NCI-H345 (cell line): ENCODE data around the gene ENO2.

ENCODE experiments used
- DNase-seq: peaks from one replicate; lab custom pipeline; 2025; lab: John Stamatoyannopoulos, UW

Gene ENO2

DNA sequence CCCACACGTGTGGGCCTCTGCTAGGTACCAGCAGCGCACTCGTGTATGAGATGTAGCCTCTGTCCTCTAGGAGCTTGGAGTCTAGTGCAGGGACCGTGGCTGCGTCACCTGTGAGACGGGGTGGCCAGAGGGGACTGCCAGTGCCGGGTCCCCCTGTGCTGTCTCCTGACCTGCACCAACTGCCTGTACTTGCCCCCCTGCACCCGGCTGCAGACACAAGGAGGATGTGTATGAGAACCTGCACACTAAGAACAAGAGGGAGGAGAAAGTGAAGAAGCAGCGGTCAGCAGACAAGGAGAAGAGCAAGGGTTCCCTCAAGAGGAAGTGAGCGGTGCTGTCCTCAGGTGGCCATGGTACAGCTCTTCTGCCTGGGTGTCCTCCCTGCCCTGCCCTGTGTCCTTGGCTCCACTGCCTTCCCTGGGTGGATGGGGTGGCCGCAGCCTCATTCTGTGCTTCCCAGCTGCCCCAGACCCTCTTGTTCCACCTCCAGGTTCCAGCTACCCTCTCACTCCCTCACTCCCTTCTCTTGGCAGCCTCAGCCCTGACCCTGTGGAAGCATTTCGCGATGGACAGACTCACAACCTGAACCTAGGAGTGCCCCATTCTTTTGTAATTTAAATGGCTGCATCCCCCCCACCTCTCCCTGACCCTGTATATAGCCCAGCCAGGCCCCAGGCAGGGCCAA lies 46.4 kb downstream of the ENO2 start:
- no peak for DNase-seq

DNA sequence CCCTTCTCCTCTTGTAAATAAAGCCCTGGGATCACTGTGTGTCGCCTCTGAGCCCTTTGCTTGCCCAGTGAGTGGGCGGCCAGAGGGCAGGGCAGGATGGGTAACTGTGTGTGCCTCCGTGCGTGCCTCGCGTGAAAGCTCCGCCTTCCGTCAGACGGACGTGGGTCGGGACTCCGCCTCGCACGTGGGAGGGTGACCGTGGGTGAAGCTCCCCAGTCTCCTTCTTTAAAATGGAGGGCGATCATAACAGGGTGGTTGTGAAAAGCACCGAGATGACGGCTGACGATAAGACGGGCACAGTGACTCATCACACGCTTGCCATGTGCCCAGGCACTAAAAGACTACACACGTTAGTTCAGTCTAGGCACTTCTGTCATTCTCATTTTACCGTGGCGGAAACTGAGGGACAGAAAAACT lies 46.9 kb downstream of the ENO2 start:
- no peak for DNase-seq

DNA sequence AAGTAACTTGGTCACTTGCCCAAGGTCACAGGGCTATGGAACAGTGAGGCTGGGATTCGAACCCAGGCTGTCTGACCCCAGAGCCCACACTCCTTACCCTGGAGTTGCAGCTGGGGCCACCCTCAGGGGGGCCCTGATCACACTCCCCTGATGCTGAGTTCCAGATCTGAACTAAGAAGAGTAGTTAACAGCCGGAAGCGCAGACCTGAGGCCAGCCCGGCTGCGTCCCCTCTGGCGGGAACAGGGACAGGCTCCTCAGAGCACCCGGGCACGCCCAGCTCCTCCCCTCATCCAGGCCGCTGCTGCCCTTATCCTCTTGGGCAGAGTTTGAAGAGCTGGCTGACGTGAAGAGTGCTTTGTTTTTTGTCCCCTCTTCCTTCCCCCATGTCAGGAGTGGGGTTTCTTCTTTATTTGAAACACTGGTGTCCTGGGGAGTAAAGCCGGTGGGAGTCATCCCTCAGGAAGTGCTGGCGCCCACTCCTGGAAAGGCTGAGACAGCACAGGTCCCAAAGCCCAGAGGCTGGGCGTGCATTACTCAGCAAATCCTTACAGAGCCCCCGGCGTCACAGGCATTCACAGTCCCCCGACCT lies 47.4 kb downstream of the ENO2 start:
- peak; percentile 90 for DNase-seq

DNA sequence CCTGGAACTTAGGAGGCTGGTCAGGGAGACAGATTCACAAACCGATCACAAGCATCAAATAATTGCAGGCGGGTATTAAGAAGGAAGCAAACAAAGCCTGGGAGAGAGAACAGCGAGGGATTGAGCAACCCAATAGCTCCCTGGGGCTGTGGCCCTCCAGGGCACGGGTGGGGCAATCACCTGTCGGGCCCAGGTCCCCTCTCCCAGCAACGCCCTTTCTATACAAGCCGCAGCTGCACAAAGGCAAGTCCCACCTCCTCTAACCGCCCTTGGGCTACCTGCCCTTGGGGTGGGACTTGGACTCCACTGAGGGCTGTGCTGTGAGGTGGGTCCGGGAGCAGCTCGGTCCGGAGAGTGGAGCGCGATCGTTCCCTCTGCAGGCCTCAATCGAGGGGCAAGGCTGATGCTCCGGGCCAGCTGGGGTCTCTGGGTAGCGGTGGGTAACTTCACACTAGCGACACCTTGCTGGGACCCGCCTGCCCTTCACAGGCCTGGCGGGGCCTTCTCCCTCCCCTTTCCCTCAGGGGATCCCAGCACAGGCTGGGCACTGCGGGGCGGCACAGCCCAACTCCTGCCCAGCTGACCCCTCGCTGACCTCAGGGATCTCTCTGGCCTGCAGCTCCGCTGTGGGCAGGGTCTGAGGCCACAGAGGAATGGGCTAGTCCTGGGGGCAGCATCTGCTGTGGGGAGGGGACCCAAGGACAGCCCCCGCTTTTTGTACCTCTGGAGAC lies 48.1 kb downstream of the ENO2 start:
- peak; percentile 90 for DNase-seq

DNA sequence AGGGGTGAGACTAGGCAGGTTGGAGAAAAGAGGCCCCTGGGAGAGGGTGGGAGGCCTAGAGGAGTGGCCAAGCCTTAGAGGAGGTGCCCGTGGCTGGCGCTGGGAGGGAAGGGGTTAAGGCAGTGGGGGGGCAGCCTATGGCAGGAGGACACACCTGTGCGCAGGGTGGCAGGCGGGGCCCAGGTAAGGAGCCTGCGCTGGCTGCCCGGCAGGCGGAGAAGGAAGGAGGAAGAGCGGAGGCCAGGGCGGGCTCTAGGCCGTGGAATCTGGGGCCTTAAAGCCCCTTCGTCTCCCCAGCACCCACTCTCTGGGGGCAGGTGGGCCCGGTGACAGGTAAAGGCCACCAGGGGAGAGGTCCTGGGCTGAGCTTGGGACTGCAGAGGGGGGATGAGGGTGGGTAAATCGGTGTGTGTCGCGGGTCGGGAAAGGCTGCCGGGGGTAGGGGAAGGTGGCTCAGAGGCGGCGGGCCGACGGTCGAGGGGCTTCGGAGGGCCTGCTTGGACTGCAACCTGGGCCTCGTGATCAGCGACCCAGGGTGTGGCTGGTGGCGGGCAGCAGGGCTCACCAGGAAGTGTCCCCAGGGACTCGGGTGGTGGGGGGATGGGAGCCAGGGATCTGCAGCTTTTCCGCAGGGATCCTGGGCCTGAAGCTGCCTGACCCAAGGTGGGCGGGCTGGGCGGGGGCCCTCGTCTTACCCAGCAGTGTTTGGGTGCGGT lies 48.8 kb downstream of the ENO2 start:
- peak; percentile 93 for DNase-seq

DNA sequence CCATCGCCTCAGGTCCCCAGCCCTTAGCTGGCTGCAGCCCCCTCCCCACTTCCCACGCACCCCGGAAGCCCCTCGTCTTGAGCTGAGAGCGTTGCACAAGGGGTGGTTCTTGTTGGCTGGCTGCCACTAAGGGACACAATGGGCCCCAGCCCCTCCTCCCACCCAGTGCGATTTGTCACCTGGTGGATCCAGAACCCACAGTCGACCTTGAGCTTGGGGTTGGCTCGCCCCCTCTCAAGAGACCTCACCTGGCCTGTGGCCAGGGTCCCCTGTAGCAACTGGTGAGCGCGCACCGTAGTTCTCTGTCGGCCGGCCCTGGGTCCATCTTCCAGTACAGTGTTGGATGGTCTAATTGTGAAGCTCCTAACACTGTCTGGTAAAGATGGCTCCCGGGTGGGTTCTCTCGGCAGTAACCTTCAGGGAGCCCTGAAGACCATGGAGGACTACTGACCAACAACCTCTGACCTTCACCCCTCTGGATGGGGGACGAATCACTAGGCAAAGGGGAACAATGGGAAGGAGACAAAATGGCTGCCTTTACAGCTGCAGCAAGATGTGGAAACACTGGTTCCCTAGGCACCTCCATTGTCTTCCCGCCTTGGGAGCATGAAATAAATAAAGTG lies 49.5 kb downstream of the ENO2 start:
- peak; percentile 67 for DNase-seq

DNA sequence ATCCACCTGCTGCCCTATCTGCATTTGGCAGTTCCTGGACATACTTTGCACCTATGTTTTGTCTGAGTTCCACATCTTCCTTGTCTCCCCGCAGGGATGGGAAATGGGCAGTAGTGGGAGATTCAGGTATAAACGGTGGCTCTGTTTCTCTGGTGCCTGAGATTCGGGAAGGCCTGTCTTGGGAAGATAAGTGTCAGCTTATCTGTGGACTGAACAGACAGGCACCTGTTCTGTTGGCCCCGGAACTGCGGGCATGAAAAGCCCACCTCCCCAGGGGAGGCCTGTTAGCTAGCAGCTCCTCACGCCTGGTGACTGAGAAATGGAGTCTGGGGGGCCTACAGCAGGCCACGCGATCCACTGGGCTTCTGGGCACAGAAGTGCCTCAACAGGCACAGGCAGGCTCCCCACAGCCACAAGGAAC lies 50.2 kb downstream of the ENO2 start:
- no peak for DNase-seq

DNA sequence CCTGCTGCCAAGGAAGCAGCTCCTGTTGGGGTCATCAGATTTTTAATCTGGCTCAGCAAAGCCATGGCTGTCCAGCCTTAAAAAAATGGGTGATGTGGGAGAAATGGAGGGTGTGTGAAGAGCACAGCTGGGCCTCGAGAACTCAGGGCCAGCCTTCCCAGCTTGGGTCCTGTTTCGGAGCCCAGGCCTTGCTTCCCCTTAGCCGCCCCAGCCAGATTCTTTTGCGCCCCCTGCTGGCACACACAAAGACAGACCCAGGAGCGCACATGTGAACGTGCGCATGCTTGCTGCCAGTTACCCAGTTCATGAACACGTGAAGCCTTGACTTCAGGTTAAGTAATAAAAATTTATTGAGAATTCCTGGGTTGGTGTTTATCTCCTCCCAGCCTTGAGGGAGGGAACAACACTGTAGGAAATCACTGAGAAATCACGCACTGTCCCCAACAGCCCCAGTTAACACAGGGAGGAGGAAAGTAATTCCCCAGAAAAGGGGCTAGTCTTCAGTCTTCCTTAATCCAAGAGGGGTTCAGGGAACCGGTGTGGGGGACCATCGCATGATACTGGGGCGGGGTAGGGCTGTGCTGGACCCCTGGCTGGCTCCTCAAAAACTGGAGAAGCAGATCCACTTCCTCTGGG lies 50.8 kb downstream of the ENO2 start:
- peak; percentile 88 for DNase-seq

DNA sequence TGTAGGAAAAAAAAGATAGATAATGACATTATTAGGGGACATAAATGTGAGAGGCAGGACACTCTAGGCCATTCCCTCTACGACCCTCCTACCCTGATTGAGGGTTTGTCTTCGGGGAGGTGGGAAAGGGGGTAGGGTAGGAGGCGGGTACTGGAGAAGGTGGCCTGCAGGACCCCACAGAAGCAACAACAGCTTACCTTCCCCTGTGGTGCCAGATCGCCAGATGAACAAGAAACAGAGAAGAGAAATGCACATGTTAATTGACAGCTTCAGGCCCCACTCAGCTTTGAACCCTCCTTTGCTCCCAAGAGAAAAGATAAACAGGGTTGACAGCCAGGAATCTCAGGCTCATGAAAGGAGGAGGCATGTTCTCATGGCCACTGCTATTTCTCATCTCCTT lies 51.3 kb downstream of the ENO2 start:
- no peak for DNase-seq

DNA sequence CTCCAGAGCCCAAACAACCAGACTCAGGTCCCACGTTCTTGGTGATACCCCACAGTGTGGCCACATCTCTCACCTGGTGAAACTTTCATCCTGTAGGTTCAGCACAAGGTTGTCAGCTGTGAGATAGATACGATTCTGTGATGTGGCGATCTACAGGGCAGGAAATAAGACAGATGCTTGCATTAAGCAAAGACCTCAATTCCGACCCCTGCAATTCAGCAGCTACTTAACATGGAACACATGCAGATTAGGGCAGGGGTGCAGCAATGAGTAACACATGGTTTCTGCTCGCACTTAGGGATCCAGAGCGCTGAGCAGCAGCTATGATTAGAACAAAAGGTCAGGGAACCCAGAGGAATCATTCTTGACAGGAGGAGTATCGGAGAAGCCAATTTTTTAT lies 52.0 kb downstream of the ENO2 start:
- no peak for DNase-seq

DNA sequence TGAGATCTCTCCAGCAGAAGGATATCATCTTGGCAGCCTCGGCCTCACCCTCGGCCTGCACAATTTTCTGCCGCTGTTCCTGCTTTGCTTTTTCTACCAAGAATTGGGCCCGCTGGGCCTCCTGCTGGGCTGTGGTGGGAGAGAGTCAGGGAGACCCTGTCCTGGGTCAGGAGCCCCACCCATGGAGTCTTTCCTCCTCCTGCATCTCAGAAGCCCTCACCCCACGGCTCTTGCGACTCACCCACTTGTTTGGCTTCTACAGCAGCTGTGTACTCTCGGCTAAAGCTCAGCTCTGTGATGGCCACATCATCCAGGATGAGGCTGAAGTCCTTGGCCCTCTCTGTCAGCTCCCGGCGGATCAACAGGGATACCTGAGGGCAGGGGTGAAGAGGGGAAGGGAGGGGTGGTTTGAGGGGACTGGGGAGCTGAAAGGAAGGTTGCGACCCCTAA lies 53.3 kb downstream of the ENO2 start:
- no peak for DNase-seq

DNA sequence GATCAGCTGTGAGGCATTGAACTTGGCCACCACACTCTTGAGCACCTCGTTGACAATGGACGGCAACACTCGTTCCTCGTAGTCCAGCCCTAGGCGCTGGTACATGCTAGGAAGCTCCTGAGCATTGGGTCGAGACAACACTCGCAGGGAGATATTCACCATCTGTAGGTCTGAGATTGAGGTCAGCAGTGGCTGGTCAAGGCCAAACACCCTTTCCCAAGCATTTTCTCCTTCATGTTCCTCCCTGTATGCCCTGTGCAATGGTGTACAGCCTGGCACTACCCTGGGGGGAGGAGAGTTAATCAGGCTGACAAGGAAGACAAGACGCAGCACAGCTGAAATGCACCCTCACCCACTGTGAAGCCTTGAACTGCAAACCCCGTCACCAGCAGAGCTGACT lies 54.0 kb downstream of the ENO2 start:
- no peak for DNase-seq

DNA sequence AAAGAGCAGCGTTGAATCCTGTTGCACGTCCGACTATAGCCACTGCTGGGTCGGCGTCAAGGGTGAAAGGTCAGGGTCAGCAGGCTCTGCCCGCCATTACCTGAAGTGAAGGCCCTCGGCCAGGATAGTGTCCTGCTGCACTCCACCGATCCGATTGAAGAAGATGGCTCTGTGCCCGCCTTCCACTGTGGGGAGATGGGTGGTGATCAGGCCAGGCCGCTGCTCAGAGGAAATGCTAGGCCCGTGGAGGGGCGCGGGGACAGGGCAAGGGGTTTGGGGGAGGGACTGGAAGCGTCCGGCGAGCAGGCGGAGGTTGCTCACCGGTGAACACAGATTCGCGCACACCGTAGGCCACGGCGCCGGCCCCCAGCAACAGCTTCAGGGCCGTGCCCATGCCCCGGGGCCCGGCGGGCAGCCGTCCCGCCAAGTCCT lies 55.7 kb downstream of the ENO2 start:
- DNase-seq = no peak
